ENCODE results near the gene ELMO3. TPM values are rescaled to one million over a fixed set of nuclear protein-coding genes. Genes with fewer than 3 reads are reported as not detected.

Gene ELMO3
- total and polyA plus RNA-seq, 2 of the 13 experiments (the other 11 are each of a cell fraction or from before 2014, with no cell fraction given): 2.6 to 4.0 TPM

DNA sequence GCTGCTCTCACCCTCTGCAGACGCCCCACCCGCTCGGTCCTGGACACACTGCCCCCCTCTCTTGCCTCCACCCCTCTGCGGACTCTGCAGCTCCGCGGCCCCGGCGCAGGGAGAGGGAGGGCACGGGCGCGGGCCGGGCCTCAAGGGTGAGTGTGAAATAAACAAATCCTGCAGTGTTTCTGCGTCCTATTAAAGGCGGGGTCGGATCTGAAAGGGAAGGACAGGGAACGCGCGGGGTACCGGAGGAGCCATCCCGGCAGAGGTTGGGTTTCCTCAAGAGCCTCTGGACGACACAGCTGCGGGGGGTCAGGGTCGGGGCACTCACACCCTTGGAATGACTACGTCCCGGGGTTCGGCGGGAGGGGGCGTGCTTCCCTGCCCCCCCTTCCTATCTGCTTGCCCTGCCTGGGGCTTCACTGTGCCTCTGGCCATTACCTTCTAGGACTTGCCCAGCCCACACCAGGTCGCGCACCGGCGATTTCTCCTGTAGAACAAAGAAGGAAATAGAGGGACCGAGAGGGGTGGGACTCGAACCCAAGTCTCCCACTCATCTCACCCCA is 34.9 kb upstream of the ELMO3 start:
- POLR2A ChIA-PET: no interaction called here
- no TSS peak for BruUV-seq (replicated peaks)
- H3K4me2 ChIP-seq (ENCODE audit: low read depth, low read length): 0 out of 2 replicates have a peak overlapping the region, but pooled peaks have one; percentile 80
- FAIRE-seq (no peak), ATAC-seq (no peak), DNase-seq (ENCODE audit: low spot score) (no peak)
- H3K27me3 ChIP-seq (ENCODE audit: control insufficient read depth in 1 of 2, insufficient read depth in 2 of 2, low read length in 2 of 2): peaks cover 9 to 38% of the 10 kb centered on the region in 2 experiments
- intact Hi-C loops (cut with micrococcal nuclease; ENCODE audit: unreplicated experiment): no loop called here
- no peaks in the 10 kb centered on the region for H3K36me3 ChIP-seq (replicated peaks in 1 of 2; ENCODE audit: control insufficient read depth in 1 of 2, insufficient read depth in 2 of 2, low read length in 2 of 2)
- no peak overlapping the region; the same call in 1 of the 2 replicates for H3K9ac ChIP-seq (ENCODE audit: insufficient read depth, low read depth, low read length)
- H3K27ac ChIP-seq (ENCODE audit: extremely low read length, insufficient read depth, low read length): no peak overlapping the region
- H3K4me1 ChIP-seq (ENCODE audit: insufficient read depth, low read length): peaks cover 39% of the 10 kb centered on the region
- in situ Hi-C loops (cut with HindIII; ENCODE audit: extremely low pct_ligation_motif_present, low pct_unique_long_range_greater_than_20kb): no loop called here
- H3K4me3 ChIP-seq (replicated peaks in 1 of 3; ENCODE audit: insufficient read depth in 1 of 3, low read depth in 2 of 3, low read length in 3 of 3): no peak overlapping the region
- CTCF ChIA-PET (ENCODE audit: low intra/inter-chr PET ratio, low total read pairs): no interaction called here
- no peaks in the 10 kb centered on the region for H3K79me2 ChIP-seq (ENCODE audit: insufficient read depth, low read length)
- WGBS (ENCODE audit: low lambda C conversion rate): 82% methylated on average over 33 of the region's 34 CpGs
- TF ChIP-seq PCBP2 (optimal IDR thresholded peaks at IDR 0.05; ENCODE audit: low read depth, low read length, poor library complexity, severe bottlenecking) (peak; percentile 59), RXRA (CRISPR knock-in tag; IDR thresholded peaks at IDR 0.05) (0 out of 2 replicates have a peak, but pooled peaks have one; percentile 40), MED8 (CRISPR knock-in tag; IDR thresholded peaks at IDR 0.05; ENCODE audit: insufficient replicate concordance) (no peak), ARNT2 (CRISPR knock-in tag; IDR thresholded peaks at IDR 0.05; ENCODE audit: low read depth) (no peak), CCAR2 (optimal IDR thresholded peaks at IDR 0.05; ENCODE audit: low read depth, low read length) (no peak), CHCHD3 (CRISPR knock-in tag; IDR thresholded peaks at IDR 0.05) (no peak), ZBTB33 (CRISPR knock-in tag; IDR thresholded peaks at IDR 0.05) (peak; percentile 32; the same call in 1 of the 2 replicates), HNF1A (IDR thresholded peaks at IDR 0.05; ENCODE audit: low read depth) (no peak), HNF1A (CRISPR knock-in tag; IDR thresholded peaks at IDR 0.05; ENCODE audit: borderline replicate concordance) (no peak), SMAD1 (CRISPR knock-in tag; IDR thresholded peaks at IDR 0.05; ENCODE audit: borderline replicate concordance, low read depth) (no peak), NR1H2 (CRISPR knock-in tag; IDR thresholded peaks at IDR 0.05; ENCODE audit: borderline replicate concordance, low read depth) (no peak), ATAD3A (CRISPR knock-in tag; IDR thresholded peaks at IDR 0.05) (no peak)
- TF ChIP-seq, protein P1, sequence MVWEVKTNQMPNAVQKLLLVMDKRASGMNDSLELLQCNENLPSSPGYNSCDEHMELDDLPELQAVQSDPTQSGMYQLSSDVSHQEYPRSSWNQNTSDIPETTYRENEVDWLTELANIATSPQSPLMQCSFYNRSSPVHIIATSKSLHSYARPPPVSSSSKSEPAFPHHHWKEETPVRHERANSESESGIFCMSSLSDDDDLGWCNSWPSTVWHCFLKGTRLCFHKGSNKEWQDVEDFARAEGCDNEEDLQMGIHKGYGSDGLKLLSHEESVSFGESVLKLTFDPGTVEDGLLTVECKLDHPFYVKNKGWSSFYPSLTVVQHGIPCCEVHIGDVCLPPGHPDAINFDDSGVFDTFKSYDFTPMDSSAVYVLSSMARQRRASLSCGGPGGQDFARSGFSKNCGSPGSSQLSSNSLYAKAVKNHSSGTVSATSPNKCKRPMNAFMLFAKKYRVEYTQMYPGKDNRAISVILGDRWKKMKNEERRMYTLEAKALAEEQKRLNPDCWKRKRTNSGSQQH (CRISPR knock-in tag; IDR thresholded peaks at IDR 0.05; ENCODE audit: low read depth): no peak
- no peak overlapping the region for H2AFZ ChIP-seq (ENCODE audit: low read length)
- H4K20me1 ChIP-seq (ENCODE audit: insufficient read depth, low read length): no peaks in the 10 kb centered on the region
- no peaks in the 10 kb centered on the region for H3K9me3 ChIP-seq (ENCODE audit: low read length)

Measured in HepG2 (cell line).